K562 (cell line): Measurements from ENCODE around the gene NKD1. TPM values are rescaled to one million over a fixed set of nuclear protein-coding genes. Genes with fewer than 3 reads are reported as not detected.
A peak's percentile ranks its signal among the peaks of the same experiment; 100 is the strongest.

Experiments
- CBFB ChIP-seq: sonication (generic); formaldehyde crosslinking; IDR thresholded peaks from 2 replicates; pipeline ENCODE4 v1.4.0; 2020; ENCODE audit warnings: mild to moderate bottlenecking, missing genetic modification reagents
- CCNT2 ChIP-seq: IDR thresholded peaks from 2 replicates; pipeline ENCODE4 v1.6.1; 2011; ENCODE audit warnings: borderline replicate concordance, low read depth, mild to moderate bottlenecking, moderate library complexity, mixed read lengths, low read length; ENCODE audit not compliant: insufficient read length; ENCODE audit errors: extremely low read depth
- CHAMP1 ChIP-seq: fragments of 450-650 bp; IDR thresholded peaks from 2 replicates; pipeline ENCODE4 v1.6.1; 2016; ENCODE audit warnings: mild to moderate bottlenecking
- ID3 ChIP-seq, 2 experiments: fragments of 250-450 bp in 1 of 2; fragments of 450-650 bp in 1 of 2; sonication (Bioruptor Pico) in 1 of 2; IDR thresholded peaks; 2 replicates each; pipeline versions ENCODE4 v1.6.1 to v1.8.0; 2016 to 2021; ENCODE audit warnings: mild to moderate bottlenecking in 2 of 2, moderate library complexity in 2 of 2, missing compliant biosample characterization in 1 of 2, missing genetic modification characterization in 1 of 2
- MAFF ChIP-seq: IDR thresholded peaks from 2 replicates; pipeline ENCODE4 v1.6.1; 2012; ENCODE audit warnings: low read length, improper control_type of control experiment
- MAZ ChIP-seq, 2 experiments: fragments of 450-650 bp in 1 of 2; sonication (generic) in 1 of 2; formaldehyde crosslinking; IDR thresholded peaks in 1 of 2; conservative IDR thresholded peaks in 1 of 2; 2 replicates each; pipeline versions ENCODE4 v1.4.0 to v1.5.0; 2020; ENCODE audit warnings: mild to moderate bottlenecking in 1 of 2, missing genetic modification reagents in 1 of 2
- RAD51 ChIP-seq: fragments of 450-650 bp; IDR thresholded peaks from 2 replicates; pipeline ENCODE4 v1.7.1; 2016; ENCODE audit warnings: low read depth, mild to moderate bottlenecking, borderline replicate concordance
- RB1 ChIP-seq: fragments of 450-650 bp; IDR thresholded peaks from 2 replicates; pipeline ENCODE4 v1.6.1; 2017; ENCODE audit warnings: low read depth, mild to moderate bottlenecking
- REST ChIP-seq, 2 experiments: fragments of 450-650 bp; formaldehyde crosslinking in 1 of 2; IDR thresholded peaks; 2 replicates each; pipeline versions ENCODE4 v1.4.0 to v1.6.1; 2014 to 2020; ENCODE audit warnings: mild to moderate bottlenecking in 2 of 2, borderline replicate concordance in 1 of 2, low read depth in 1 of 2
- SAP30 ChIP-seq: fragments of 200-600 bp; sonication (generic); IDR thresholded peaks from 2 replicates; pipeline ENCODE4 v1.6.1; 2012; ENCODE audit warnings: borderline replicate concordance, low read depth, mild to moderate bottlenecking, moderate library complexity, low read length, control low read depth, inconsistent platforms; ENCODE audit not compliant: insufficient read depth, poor library complexity, severe bottlenecking
- SRSF1 ChIP-seq: fragments of 200-400 bp; formaldehyde crosslinking; IDR thresholded peaks from 2 replicates; pipeline ENCODE4 v1.6.1; 2017; ENCODE audit warnings: mild to moderate bottlenecking, low read depth, low read length, moderate library complexity
- ZFP36 ChIP-seq: fragments of 150-350 bp; IDR thresholded peaks from 2 replicates; pipeline ENCODE4 v1.6.1; 2018; ENCODE audit warnings: low read length, low read depth; ENCODE audit not compliant: partially characterized antibody
- ZKSCAN8 ChIP-seq: fragments of 200-800 bp; sonication (Bioruptor generic); IDR thresholded peaks from 2 replicates; pipeline ENCODE4 v1.6.1; 2016; ENCODE audit warnings: missing genetic modification characterization, missing compliant biosample characterization
- ZNF121 ChIP-seq: sonication (generic); formaldehyde crosslinking; conservative IDR thresholded peaks from 2 replicates; pipeline ENCODE4 v1.8.0; 2022; ENCODE audit warnings: missing genetic modification reagents
- ZNF561 ChIP-seq: fragments of 450-650 bp; formaldehyde crosslinking; conservative IDR thresholded peaks from 2 replicates; pipeline ENCODE4 v1.4.0; 2020; ENCODE audit warnings: mild to moderate bottlenecking, moderate library complexity
- polyA plus RNA-seq, 8 experiments: library from polyadenylated mRNA; depleted of rRNA in 4 of 8; stranded (reverse) in 5 of 8; unstranded in 3 of 8; fragments of >200 nt; fragmentation: Nextera tagmentation in 2 of 8; fragmentation: Illumina TruSeq in 1 of 8; extraction: Ambion mirVana in 2 of 8; extraction: Trizol in 1 of 8; gene quantifications; 2 replicates each; pipeline versions ENCODE4 v1.2.1 to v1.2.3, GENCODE V29; 2011 to 2014; ENCODE audit warnings: inconsistent platforms in 1 of 8, missing spikeins in 1 of 8
- total RNA-seq, 7 experiments: library from RNA; depleted of rRNA in 6 of 7; stranded (reverse); fragments of >200 nt in 6 of 7; fragmentation: Illumina TruSeq in 2 of 7; extraction: Trizol in 2 of 7; gene quantifications; 2 replicates each; pipeline versions ENCODE4 v1.2.1 to v1.2.3, GENCODE V29; 2011 to 2021; ENCODE audit warnings: low replicate concordance in 1 of 7

Gene NKD1
- total and polyA plus RNA-seq, 9 of the 15 experiments (the other 6 are each of a cell fraction or from before 2014, with no cell fraction given) = under 0.01 to 0.24 (median 0.04) TPM; not detected in 2

GRCh38 chr16:50584033-50584722, 36.0 kb downstream of the NKD1 start (continued):
- TF ChIP-seq REST (IDR thresholded peaks at IDR 0.05; ENCODE audit: borderline replicate concordance) (no peak), REST (CRISPR knock-in tag; IDR thresholded peaks at IDR 0.05; ENCODE audit: low read depth) (no peak), ID3 (CRISPR knock-in tag; IDR thresholded peaks at IDR 0.05) (no peak), ID3 (tag; IDR thresholded peaks at IDR 0.05) (no peak), ZKSCAN8 (CRISPR knock-in tag) (no peak), ZFP36 (no peak), CCNT2 (no peak), CHAMP1 (no peak), MAZ (CRISPR knock-in tag; conservative IDR thresholded peaks at IDR 0.05 in 1 of 2, IDR thresholded peaks at IDR 0.05 in 1 of 2) (no peak), SAP30 (no peak), RAD51 (peak; percentile 36; the same call in 1 of the 2 replicates), MAFF (no peak), ZNF561 (no peak), CBFB (CRISPR knock-in tag) (no peak), RB1 (no peak), ZNF121 (CRISPR knock-in tag) (no peak), SRSF1 (no peak)
